Neural crest cell (in vitro differentiated cells): ENCODE measurements around the gene TLK1. TPM values are rescaled to one million over a fixed set of nuclear protein-coding genes. Genes with fewer than 3 reads are reported as not detected.

ENCODE experiments used
- DNase-seq: peaks from one replicate; pipeline ENCODE4 v3.0.0; 2021; ENCODE audit warnings: low read depth, mixed read lengths, low spot score
- H3K27ac Mint-ChIP-seq: one replicate; pipeline ENCODE4 v1.8.0; 2021; ENCODE audit warnings: mild to moderate bottlenecking, mixed read lengths; ENCODE audit not compliant: unreplicated experiment
- H3K27me3 Mint-ChIP-seq: 2 replicates; pipeline ENCODE4 v1.8.0; 2021; ENCODE audit warnings: low read depth, mild to moderate bottlenecking, mixed read lengths
- H3K36me3 Mint-ChIP-seq: 2 replicates; pipeline ENCODE4 v1.8.0; 2021; ENCODE audit warnings: low read depth, mild to moderate bottlenecking, mixed read lengths
- H3K4me1 Mint-ChIP-seq: 2 replicates; pipeline ENCODE4 v1.8.0; 2021; ENCODE audit warnings: mixed read lengths
- H3K4me3 Mint-ChIP-seq: one replicate; pipeline ENCODE4 v1.8.0; 2021; ENCODE audit warnings: mild to moderate bottlenecking, mixed read lengths
- H3K9me3 Mint-ChIP-seq: 2 replicates; pipeline ENCODE4 v1.8.0; 2021; ENCODE audit warnings: mixed read lengths
- total RNA-seq: library from RNA; stranded (reverse); gene quantifications from 2 replicates; pipeline ENCODE4 v1.2.1, GENCODE V29; 2021
- TF ChIP-seq, protein P1 (sequence below): fragments of 200-600 bp; sonication (generic); conservative IDR thresholded peaks from 2 replicates; pipeline ENCODE4 v1.5.0; 2021; ENCODE audit warnings: antibody characterized with exemption, mild to moderate bottlenecking

TLK1 gene
- total RNA-seq, 1 donor from 2014 or later = 65.5 TPM

DNA sequence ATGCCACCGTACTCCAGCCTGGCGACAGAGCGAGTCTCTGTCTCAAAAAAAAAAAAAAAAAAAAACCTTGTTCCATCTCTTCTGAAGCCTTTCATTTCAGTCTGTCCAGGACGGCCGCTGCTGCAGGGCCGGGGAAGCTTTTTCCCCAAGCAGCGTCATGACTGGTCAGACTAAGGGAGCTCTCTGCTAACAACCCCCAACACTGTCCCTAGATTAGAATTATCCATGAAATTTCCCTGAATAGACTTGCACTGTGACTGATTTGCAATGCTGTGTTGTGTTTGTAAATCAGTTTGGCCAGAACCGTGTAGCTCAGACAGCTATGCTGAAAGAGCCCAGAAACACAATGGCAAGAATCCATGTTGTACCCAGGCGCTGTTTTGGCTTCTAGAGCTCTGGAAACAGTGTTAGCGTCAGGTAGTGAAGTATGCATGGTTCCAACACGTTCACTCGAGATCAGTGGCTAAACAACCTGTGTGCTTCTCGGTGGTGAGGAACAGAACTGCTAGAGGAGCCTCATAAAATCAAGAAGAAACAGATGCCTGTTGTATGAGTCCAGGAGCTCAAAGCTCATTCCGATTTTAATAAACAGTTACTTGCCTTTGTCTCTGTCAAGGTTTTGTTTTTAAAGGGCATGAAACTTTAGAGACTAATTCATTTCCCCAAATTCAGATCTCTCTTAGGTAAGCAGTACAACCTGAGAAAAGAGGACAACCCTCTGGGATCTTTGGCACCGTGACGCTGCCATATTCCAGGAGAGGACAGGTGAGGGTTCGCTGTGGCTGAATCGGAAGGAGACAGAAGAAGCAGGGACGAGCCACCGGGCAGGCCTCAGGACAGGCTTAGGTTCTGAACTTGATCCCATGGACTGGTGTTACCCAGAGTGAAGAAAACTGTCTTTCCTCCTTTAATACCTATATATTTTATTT lies 188.1 kb downstream of the TLK1 start:
- H3K27ac Mint-ChIP-seq = peak overlapping the region; percentile 83
- H3K4me1 Mint-ChIP-seq = peaks cover 18% of the 10 kb centered on the region
- DNase-seq = no peak
- peaks cover 6% of the 10 kb centered on the region for H3K27me3 Mint-ChIP-seq
- H3K4me3 Mint-ChIP-seq = peak overlapping the region; percentile 85
- H3K36me3 Mint-ChIP-seq = peaks cover 2% of the 10 kb centered on the region
- H3K9me3 Mint-ChIP-seq = no peaks in the 10 kb centered on the region
- TF ChIP-seq, protein P1, sequence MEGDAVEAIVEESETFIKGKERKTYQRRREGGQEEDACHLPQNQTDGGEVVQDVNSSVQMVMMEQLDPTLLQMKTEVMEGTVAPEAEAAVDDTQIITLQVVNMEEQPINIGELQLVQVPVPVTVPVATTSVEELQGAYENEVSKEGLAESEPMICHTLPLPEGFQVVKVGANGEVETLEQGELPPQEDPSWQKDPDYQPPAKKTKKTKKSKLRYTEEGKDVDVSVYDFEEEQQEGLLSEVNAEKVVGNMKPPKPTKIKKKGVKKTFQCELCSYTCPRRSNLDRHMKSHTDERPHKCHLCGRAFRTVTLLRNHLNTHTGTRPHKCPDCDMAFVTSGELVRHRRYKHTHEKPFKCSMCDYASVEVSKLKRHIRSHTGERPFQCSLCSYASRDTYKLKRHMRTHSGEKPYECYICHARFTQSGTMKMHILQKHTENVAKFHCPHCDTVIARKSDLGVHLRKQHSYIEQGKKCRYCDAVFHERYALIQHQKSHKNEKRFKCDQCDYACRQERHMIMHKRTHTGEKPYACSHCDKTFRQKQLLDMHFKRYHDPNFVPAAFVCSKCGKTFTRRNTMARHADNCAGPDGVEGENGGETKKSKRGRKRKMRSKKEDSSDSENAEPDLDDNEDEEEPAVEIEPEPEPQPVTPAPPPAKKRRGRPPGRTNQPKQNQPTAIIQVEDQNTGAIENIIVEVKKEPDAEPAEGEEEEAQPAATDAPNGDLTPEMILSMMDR = no peak

DNA sequence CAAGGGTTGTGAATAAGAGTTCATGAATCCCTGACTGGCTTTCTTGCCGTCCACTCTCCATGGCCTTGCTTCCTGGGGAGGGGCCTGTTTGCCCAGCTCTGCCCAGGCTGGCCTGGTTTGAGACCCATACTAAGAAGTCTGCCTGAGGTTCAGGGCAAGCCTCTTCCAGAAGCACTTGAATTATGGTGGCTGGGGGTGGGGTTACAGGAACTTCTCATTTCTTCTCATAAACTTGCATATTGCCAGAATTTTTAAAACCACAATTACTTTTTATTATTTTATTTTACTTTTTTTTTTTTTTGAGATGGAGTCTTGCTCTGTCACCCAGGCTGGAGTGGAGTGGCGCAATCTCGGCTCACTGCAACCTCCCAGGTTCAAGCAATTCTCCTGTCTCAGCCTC lies 189.6 kb downstream of the TLK1 start:
- H3K9me3 Mint-ChIP-seq = no peaks in the 10 kb centered on the region
- H3K4me3 Mint-ChIP-seq = peak overlapping the region; percentile 34
- DNase-seq = no peak
- no peak overlapping the region for H3K27ac Mint-ChIP-seq
- H3K4me1 Mint-ChIP-seq = peaks cover 18% of the 10 kb centered on the region
- H3K27me3 Mint-ChIP-seq = peaks cover 6% of the 10 kb centered on the region
- TF ChIP-seq, protein P1 = no peak
- peaks cover 10% of the 10 kb centered on the region for H3K36me3 Mint-ChIP-seq

DNA sequence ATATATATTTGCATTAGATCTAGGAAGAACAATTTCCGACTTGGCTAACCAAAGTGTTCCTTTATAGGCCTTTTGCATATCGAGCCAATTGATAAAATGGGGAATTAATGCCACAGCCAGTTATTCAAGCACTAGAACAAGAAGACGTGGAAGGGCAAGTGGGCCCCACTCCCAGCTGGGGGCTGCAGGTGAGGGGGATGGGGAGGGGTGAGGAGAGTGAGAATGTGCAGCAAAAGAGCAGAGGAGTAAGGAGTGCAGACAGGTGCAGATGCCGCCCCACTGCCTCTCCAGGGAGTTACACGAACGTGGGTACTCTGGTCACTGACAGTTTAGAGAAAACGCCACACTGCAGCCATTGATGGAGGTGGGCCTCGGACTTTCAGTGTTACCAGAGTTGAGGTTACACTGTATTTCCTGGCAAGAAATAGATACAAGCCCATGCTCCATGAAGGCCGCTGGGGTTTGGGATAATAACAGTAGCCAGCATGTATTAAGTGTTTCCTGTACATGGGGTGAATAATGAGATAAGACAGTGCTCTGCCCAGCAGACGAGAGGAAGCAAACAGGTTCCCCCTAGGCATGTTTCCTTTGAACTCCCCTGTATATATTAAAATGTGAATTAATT lies 190.7 kb downstream of the TLK1 start:
- Mint-ChIP-seq H3K36me3 (peaks cover 10% of the 10 kb centered on the region), H3K4me1 (peaks cover 18% of the 10 kb centered on the region), H3K27me3 (peaks cover 6% of the 10 kb centered on the region), H3K27ac (no peak overlapping the region), H3K9me3 (no peaks in the 10 kb centered on the region), H3K4me3 (peak overlapping the region; percentile 42)
- DNase-seq = no peak
- TF ChIP-seq, protein P1 = no peak

DNA sequence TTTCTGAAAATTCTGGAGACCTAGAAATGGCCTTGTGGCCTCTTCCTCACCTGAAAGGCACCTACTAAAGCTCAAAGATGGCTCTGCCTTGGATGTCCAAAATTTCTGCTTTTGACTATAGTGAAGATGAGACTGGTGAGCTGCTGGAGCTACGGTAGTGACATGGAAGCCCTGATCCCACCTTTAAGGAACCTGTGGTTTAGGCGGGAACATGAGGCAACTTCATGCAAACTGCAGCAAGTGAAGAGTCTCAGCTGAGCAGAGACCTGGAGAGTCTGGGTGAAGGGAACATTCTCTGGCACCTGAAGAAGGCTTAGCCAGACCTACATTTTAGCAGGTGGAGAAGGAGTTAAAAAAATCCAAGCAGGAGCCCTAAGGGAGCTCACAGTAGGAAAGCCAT lies 191.7 kb downstream of the TLK1 start:
- no peak for DNase-seq
- H3K27ac Mint-ChIP-seq = no peak overlapping the region
- no peak overlapping the region for H3K4me3 Mint-ChIP-seq
- no peaks in the 10 kb centered on the region for H3K9me3 Mint-ChIP-seq
- peaks cover 2% of the 10 kb centered on the region for H3K27me3 Mint-ChIP-seq
- H3K36me3 Mint-ChIP-seq = peaks cover 10% of the 10 kb centered on the region
- H3K4me1 Mint-ChIP-seq = peaks cover 14% of the 10 kb centered on the region
- TF ChIP-seq, protein P1 = no peak

DNA sequence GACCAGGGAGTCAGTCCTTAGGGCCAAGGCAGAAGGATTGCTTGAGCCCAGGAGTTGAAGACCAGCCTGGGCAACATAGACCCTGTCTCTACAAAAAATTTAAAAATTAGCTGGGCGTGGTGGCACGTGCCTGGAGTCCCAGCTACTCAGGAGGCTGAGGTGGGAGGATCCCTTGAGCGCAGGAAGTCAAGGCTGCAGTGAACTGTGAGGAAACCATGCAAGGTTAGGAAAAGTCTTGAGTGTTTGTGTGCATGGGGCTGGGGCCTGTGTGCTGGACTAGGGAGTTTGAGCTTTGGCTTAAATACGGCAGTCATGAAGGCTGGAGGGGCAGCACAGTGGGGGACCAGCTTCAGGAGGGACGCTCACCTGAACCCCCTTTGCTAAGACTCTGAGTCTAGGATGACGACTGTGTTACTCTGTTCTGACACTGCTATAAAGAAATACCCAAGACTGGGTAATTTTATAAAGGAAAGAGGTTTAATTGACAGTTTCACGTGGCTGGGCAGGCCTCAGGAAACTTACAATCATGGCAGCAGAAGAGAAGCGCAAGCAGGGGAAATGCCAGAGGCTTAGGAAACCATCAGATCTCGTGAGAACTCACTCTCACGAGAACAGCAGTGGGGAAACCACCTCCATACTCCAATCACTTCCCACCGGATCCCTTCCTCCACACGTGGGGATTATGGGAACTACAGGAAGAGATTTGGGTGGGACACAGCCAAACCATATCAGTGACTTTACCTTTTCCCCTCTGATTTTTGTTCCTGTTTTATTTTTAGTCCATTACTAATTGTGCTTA lies 192.3 kb downstream of the TLK1 start:
- Mint-ChIP-seq H3K4me3 (peak overlapping the region; percentile 15), H3K36me3 (peaks cover 10% of the 10 kb centered on the region), H3K9me3 (no peaks in the 10 kb centered on the region), H3K4me1 (peaks cover 12% of the 10 kb centered on the region), H3K27me3 (peaks cover 2% of the 10 kb centered on the region), H3K27ac (no peak overlapping the region)
- DNase-seq = no peak
- TF ChIP-seq, protein P1 = no peak
